ENCODE results near the gene SORCS2. TPM values are rescaled to one million over a fixed set of nuclear protein-coding genes. Genes with fewer than 3 reads are reported as not detected.

SORCS2 gene
- total RNA-seq, 2 donors from 2014 or later = 0.54 to 0.74 TPM

DNA sequence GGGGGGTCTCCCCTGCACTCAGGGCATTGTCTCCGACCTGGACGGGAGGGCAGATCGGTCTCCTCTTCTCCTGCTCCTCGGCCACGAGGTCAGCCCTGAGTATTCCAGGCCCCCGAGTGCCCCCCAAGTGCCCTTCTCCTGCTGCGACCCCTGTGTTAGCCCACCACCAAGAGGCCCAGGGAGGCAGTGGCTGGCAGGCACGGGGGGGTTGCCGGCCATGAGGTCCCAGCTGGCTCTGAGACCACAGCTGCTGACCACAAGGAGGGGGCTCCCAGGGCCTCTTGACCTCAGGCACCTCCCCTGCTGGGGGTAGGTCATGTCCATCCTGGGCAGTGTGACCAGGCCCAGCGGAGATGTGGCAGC lies 428.5 kb downstream of the SORCS2 start:
- intact Hi-C loops (cut with DNase I) = no loop called here

DNA sequence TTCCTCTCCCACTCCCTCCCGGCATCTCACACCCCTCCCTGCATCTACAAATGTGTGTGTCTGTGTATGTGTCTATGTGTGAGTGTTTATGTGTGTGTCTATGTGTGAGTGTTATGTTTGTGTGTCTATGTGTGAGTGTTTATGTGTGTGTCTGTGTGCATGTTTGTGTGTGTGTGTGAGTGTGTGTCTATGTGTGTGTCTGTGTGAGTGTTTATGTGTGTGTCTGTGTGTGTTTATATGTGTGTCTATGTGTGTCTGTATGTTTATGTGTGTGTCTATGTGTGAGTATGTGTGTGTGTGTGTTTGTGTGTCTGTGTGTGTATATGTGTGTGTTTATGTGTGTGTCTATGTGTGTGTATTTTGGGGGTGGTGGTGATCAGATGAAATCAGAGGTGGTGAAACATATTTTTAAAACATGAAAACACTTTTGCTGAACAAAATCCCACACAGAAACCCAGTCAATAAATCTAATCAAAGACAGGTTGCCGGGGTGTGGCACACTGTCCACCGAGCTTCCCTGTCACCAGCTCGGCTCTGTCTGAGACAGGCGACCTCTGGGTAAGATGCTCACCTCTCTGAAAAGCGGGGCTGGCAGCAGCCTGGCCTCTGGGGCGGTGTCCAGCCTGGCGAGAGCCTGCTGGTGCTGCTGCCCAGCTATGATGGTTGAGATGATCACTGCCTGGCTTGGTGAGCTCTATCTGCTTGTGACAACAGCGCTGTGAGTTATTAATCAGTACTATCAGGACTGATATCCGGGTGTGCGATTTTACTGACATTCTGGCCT lies 429.1 kb downstream of the SORCS2 start:
- H3K4me1 ChIP-seq = no peaks in the 10 kb centered on the region
- H3K4me3 ChIP-seq = no peak overlapping the region
- H3K9me3 ChIP-seq = no peaks in the 10 kb centered on the region
- no peak for DNase-seq
- TF ChIP-seq, protein P1, sequence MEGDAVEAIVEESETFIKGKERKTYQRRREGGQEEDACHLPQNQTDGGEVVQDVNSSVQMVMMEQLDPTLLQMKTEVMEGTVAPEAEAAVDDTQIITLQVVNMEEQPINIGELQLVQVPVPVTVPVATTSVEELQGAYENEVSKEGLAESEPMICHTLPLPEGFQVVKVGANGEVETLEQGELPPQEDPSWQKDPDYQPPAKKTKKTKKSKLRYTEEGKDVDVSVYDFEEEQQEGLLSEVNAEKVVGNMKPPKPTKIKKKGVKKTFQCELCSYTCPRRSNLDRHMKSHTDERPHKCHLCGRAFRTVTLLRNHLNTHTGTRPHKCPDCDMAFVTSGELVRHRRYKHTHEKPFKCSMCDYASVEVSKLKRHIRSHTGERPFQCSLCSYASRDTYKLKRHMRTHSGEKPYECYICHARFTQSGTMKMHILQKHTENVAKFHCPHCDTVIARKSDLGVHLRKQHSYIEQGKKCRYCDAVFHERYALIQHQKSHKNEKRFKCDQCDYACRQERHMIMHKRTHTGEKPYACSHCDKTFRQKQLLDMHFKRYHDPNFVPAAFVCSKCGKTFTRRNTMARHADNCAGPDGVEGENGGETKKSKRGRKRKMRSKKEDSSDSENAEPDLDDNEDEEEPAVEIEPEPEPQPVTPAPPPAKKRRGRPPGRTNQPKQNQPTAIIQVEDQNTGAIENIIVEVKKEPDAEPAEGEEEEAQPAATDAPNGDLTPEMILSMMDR (IDR thresholded peaks at IDR 0.05) = no peak
- H3K27ac ChIP-seq = no peak overlapping the region
- no peaks in the 10 kb centered on the region for H3K36me3 ChIP-seq
- H3K9ac ChIP-seq (ENCODE audit: low read depth in 2 of 2, low read length in 2 of 2) = no peak overlapping the region
- no peaks in the 10 kb centered on the region for H3K27me3 ChIP-seq
- intact Hi-C loops (cut with DNase I) = no loop called here

More for the DNA sequence above, 428.5 kb downstream of the SORCS2 start:
- no peaks in the 10 kb centered on the region for H3K4me1 ChIP-seq
- H3K4me3 ChIP-seq = no peak overlapping the region
- TF ChIP-seq, protein P1 (IDR thresholded peaks at IDR 0.05) = no peak
- H3K9me3 ChIP-seq = no peaks in the 10 kb centered on the region
- no peaks in the 10 kb centered on the region for H3K27me3 ChIP-seq
- DNase-seq = no peak
- H3K9ac ChIP-seq (ENCODE audit: low read depth in 2 of 2, low read length in 2 of 2) = no peak overlapping the region
- H3K36me3 ChIP-seq = no peaks in the 10 kb centered on the region
- H3K27ac ChIP-seq = no peak overlapping the region

DNA sequence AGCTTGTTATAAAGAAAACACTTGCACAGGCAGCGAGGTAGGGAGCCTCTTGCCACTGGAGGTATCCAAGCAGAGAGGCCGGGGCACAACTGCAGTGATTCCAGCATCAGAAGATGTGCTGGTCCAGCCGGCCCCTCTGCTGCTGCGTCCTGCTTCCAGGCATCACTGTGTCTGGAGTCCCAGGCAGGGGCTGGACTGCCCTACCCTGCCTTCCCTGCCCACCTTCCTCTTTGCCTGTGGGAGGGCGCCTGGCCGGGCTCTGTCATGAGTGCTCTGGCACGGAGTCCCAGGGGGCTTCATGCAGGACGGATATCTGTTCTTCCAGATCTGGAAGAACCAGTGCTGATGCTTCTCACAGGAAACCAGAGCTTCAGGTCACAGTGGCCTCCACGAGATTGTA lies 430.0 kb downstream of the SORCS2 start:
- Histone ChIP-seq H3K9me3 (no peaks in the 10 kb centered on the region), H3K27ac (no peak overlapping the region), H3K9ac (ENCODE audit: low read depth in 2 of 2, low read length in 2 of 2) (no peak overlapping the region), H3K4me1 (no peaks in the 10 kb centered on the region), H3K27me3 (no peaks in the 10 kb centered on the region), H3K4me3 (no peak overlapping the region), H3K36me3 (no peaks in the 10 kb centered on the region)
- TF ChIP-seq, protein P1 (IDR thresholded peaks at IDR 0.05) = no peak
- intact Hi-C loops (cut with DNase I) = no loop called here
- no peak for DNase-seq

DNA sequence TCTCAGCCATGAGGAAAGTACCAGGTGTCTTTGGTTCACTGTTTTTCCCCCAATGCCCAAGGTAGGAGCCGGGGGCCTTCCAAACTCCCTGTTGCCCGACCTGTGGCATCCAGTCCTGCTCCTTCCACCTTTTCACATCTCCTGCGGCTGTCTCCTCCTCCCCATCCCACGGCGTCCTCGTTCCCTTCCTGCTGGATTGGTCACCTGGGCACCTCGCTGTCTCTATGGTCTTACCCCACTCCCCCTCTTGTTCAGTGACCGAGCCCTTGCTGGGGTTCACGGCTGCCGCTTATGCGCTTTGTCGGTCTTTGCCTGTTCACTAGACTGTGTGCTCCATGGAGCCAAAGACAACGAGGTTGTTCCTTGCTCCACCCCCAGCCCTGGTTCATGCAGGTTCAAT lies 431.1 kb downstream of the SORCS2 start:
- TF ChIP-seq, protein P1 (IDR thresholded peaks at IDR 0.05) = no peak
- no peaks in the 10 kb centered on the region for H3K4me1 ChIP-seq
- intact Hi-C loops (cut with DNase I) = no loop called here
- DNase-seq = no peak
- no peak overlapping the region for H3K4me3 ChIP-seq
- no peaks in the 10 kb centered on the region for H3K36me3 ChIP-seq
- no peak overlapping the region for H3K27ac ChIP-seq
- H3K9me3 ChIP-seq = no peaks in the 10 kb centered on the region
- no peak overlapping the region for H3K9ac ChIP-seq (ENCODE audit: low read depth in 2 of 2, low read length in 2 of 2)
- no peaks in the 10 kb centered on the region for H3K27me3 ChIP-seq

DNA sequence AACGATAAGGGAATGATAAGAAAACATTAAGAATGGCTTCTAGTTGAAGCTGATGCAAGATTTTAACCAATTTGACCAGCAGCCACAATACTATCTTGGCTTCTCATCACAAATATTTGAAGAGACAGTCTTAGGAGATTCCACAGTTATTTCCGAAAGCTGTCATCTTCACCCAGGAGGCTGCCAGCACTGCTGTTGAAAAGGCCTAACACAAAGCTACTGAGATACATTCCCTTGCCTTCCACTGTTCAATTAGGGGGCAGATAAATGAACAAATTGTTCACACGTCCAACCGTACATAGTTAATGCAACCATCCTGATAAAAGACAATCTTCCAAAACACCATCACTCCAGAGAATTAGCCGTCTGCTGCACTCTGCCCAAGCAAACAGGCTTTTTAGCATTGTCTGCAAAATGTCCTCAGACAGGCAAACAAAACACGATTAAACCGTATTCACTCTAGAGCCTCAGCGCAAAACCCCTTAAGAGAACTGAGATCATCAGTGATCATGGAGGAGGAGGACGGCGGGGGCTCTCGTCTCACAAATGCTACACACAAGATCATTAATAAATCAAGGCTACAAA lies 432.1 kb downstream of the SORCS2 start:
- intact Hi-C loops (cut with DNase I) = no loop called here
- DNase-seq = no peak
- TF ChIP-seq, protein P1 (IDR thresholded peaks at IDR 0.05) = no peak

More for the DNA sequence above, 432.1 kb downstream of the SORCS2 start:
- Histone ChIP-seq H3K27ac (no peak overlapping the region), H3K27me3 (no peaks in the 10 kb centered on the region), H3K9me3 (no peaks in the 10 kb centered on the region), H3K9ac (ENCODE audit: low read depth in 2 of 2, low read length in 2 of 2) (no peak overlapping the region), H3K4me3 (no peak overlapping the region), H3K36me3 (no peaks in the 10 kb centered on the region), H3K4me1 (no peaks in the 10 kb centered on the region)
